LNCAP (cell line): ENCODE data around the gene BTLA.

Experiments used
- CTCF ChIP-seq: fragments of 450-650 bp; IDR thresholded peaks from 2 replicates; pipeline ENCODE4 v1.5.1; 2017; ENCODE audit warnings: mild to moderate bottlenecking

Gene BTLA

DNA sequence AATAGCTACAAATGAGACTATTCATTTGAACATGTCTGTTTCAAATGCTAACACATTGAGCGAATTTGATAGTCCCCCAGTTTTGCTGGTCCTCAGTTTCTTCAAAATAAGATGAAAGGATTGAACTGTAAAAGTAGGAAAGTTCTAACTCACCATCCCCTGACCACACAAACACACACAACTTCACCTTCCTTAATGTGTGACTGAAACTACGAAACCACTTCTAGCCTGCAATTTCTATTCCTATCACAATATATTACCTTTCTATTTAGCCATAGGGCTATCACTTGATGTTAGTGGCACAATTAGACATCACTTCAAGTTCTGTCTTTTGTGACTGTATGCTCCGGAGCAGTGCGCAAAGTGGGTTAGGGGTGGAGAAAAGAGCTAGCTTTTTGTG is 14.9 kb downstream of the BTLA start:
- no peak for TF ChIP-seq CTCF

GRCh38 chr3:112482675-112483074 is 16.6 kb downstream of the BTLA start:
- TF ChIP-seq CTCF = no peak

GRCh38 chr3:112481302-112481721 is 18.0 kb downstream of the BTLA start:
- no peak for TF ChIP-seq CTCF

- TF ChIP-seq CTCF = no peak
These were observed 21.4 kb downstream of the BTLA start for GRCh38 chr3:112477891-112478290.

GRCh38 chr3:112476346-112476745 is 22.9 kb downstream of the BTLA start:
- no peak for TF ChIP-seq CTCF

GRCh38 chr3:112474796-112475195 is 24.5 kb downstream of the BTLA start:
- no peak for TF ChIP-seq CTCF

DNA sequence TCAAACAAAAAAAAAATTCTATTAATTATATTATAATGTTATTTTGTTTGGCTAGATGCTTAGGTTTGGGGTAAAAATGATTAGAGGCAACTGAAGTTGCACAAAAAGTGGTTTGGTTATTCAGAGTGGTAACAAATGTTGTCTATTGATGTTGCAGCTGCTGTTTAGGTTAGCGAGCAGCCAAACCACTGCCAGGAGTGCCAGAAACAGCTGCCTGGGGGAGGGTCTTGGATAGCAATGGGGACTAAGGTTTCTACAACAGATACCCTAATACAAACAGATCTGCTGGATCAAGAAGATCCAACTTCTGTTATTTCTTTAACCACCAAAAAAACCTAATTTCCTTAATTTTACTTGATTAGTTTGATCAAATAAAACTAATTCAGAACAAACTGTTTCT is 26.6 kb downstream of the BTLA start:
- TF ChIP-seq CTCF = no peak

GRCh38 chr3:112471596-112472325 is 27.5 kb downstream of the BTLA start:
- no peak for TF ChIP-seq CTCF
